HFFc6 (cell line): ENCODE data around the gene CAMKK1. TPM values are rescaled to one million over a fixed set of nuclear protein-coding genes. Genes with fewer than 3 reads are reported as not detected.

Experiments used
- DNase-seq: peaks from one replicate; pipeline ENCODE4 v3.0.0-alpha.2; 2018
- H3K27ac Mint-ChIP-seq: 2 replicates; pipeline ENCODE4 v1.8.0; 2020; ENCODE audit warnings: mild to moderate bottlenecking, mixed read lengths
- H3K27me3 Mint-ChIP-seq: 2 replicates; pipeline ENCODE4 v1.8.0; 2021; ENCODE audit warnings: mild to moderate bottlenecking, moderate library complexity, mixed read lengths; ENCODE audit not compliant: insufficient read depth
- H3K36me3 Mint-ChIP-seq: 2 replicates; pipeline ENCODE4 v1.8.0; 2021; ENCODE audit warnings: low read depth, mixed read lengths
- H3K4me1 Mint-ChIP-seq: 2 replicates; pipeline ENCODE4 v1.8.0; 2020; ENCODE audit warnings: low read depth, mixed read lengths
- H3K4me3 Mint-ChIP-seq: 2 replicates; pipeline ENCODE4 v1.8.0; 2020; ENCODE audit warnings: mild to moderate bottlenecking, moderate library complexity, mixed read lengths
- H3K9me3 Mint-ChIP-seq: 2 replicates; pipeline ENCODE4 v1.8.0; 2020; ENCODE audit warnings: mild to moderate bottlenecking, mixed read lengths
- total RNA-seq, 6 experiments: library from RNA; stranded (reverse); fragmentation: NEBNext Ultra II Directional; extraction: Animal tissue kit (Norgen Biotek cat#: 25700); gene quantifications; 2 replicates in 1 of 6; 3 replicates in 5 of 6; pipeline ENCODE4 v1.2.3, GENCODE V29; 2021
- TF ChIP-seq, protein P1 (sequence below): fragments of 200-600 bp; sonication (generic); IDR thresholded peaks from 2 replicates; pipeline ENCODE4 v1.5.0; 2021; ENCODE audit warnings: antibody characterized with exemption, mild to moderate bottlenecking

CAMKK1 gene
- total RNA-seq, 6 experiments from 2014 or later: 5.4 to 6.9 (median 6.0) TPM

DNA sequence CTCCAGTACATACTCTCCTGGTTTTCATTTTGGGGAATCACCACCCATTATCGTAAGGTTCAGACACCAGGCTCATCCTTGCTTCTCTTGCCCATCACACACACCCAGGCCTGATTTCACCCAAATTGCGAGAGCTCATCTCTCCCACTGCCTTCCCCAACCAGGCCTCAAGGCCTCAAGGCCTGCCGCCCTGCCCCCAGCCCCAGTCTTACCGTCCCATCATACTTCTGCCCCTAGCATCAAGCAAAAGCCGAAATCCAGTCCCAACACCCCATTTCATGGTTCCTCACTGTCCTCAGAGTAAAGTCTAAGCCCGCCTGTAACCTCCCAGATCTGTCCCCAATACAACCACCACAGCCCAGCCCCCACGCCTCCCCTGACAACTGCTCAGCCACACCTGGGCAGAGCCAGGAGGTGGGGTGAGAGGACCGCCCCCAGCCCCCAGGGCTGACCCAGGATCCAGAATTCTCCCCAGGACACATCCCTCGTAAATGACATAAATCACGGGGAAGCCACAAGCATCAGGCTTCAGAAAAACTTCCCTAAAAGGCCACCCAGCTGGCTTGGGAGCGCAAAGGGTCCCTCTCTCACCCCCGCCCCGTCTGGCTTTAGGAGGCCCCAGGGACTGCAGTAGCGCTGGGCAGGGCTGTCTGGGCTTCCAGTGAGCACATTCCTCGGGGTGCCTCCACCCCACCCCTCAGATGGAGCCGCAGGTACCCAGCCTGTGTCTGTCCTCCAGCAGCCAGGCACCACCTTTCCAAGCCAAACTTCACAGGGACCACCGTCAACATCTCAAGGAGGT is 33.0 kb upstream of the CAMKK1 start:
- TF ChIP-seq, protein P1, sequence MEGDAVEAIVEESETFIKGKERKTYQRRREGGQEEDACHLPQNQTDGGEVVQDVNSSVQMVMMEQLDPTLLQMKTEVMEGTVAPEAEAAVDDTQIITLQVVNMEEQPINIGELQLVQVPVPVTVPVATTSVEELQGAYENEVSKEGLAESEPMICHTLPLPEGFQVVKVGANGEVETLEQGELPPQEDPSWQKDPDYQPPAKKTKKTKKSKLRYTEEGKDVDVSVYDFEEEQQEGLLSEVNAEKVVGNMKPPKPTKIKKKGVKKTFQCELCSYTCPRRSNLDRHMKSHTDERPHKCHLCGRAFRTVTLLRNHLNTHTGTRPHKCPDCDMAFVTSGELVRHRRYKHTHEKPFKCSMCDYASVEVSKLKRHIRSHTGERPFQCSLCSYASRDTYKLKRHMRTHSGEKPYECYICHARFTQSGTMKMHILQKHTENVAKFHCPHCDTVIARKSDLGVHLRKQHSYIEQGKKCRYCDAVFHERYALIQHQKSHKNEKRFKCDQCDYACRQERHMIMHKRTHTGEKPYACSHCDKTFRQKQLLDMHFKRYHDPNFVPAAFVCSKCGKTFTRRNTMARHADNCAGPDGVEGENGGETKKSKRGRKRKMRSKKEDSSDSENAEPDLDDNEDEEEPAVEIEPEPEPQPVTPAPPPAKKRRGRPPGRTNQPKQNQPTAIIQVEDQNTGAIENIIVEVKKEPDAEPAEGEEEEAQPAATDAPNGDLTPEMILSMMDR: no peak
- no peak overlapping the region for H3K4me3 Mint-ChIP-seq
- H3K9me3 Mint-ChIP-seq: no peaks in the 10 kb centered on the region
- no peaks in the 10 kb centered on the region for H3K4me1 Mint-ChIP-seq
- H3K36me3 Mint-ChIP-seq: no peaks in the 10 kb centered on the region
- DNase-seq: no peak
- no peak overlapping the region for H3K27ac Mint-ChIP-seq
- peaks cover 16% of the 10 kb centered on the region for H3K27me3 Mint-ChIP-seq

DNA sequence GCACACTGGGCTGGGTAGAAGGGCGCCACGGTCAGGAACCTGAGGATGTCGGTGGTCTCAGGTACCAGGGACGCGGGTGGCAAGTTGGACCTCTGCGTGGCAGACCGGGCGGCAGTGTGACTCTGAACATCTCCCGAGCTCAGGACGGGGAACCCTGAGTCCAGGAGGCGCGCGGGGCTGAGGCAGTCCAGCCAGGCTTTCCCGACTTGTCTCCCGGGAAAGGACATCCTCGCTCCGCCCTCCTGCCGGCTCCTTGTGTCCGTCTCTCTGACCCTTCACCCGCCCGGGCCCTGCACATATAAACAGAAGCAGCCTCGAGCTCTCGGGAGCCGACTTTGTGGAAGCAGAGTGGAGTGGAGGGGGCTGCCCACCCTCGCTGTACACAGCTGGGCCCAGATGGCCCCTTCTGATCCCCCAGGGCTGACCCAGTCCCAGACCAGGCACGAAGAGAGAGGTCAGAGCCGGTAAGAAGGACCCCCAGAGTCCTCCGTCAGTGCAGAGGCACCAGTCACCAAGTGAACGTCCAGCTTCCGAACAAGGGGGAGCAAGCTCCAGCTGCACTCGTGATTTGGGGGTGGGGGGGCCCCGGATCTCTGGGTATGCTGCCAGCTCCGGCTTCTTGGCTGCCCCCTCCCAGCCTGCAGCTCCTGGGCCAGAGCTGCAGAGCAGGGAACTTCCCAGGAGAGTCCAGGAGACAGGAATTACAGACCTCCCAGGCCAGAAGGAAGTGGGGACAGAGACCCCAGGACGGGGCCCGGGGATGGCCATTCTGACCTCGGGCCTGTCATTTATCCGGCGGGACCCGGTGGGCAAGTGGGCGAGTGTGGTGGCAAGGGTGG is 31.9 kb upstream of the CAMKK1 start:
- H3K27ac Mint-ChIP-seq: no peak overlapping the region
- H3K36me3 Mint-ChIP-seq: no peaks in the 10 kb centered on the region
- TF ChIP-seq, protein P1: no peak
- no peaks in the 10 kb centered on the region for H3K9me3 Mint-ChIP-seq
- peaks cover 19% of the 10 kb centered on the region for H3K27me3 Mint-ChIP-seq
- no peaks in the 10 kb centered on the region for H3K4me1 Mint-ChIP-seq
- no peak for DNase-seq
- H3K4me3 Mint-ChIP-seq: no peak overlapping the region

DNA sequence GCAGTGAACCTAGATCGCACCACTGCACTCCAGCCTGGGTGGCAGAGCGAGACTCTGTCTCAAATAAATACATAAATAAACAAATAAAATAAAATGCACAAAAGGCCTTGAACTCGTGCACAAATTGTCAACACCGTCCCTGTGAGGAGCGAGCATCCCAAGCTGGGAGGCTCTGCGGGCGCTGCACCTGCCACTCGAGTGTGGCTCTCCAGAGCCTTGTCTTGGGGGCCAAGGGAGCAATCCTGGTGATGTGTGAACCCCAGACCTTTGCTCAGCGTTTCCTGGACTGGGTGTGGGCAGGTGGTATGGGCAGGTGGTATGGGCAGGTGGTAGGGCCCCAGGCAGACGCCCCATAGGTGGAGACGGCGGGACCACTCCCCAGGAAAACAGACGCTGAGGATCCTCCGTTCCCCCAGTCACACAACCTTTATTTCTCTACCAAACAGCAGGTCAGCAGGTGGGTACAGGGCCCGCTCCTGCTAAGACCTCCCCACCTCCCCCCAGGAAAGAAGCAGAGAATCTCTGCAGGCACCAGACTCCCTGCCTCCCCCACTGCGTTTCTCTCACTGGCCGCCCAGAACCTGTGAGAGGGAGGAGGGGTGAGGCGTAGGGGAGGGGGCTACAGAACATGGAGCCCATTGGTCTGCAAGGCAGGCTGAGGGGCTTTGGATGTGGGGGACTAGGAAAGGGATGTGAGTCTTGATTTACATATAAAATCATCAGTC is 30.8 kb upstream of the CAMKK1 start:
- H3K27me3 Mint-ChIP-seq: peaks cover 19% of the 10 kb centered on the region
- no peak overlapping the region for H3K27ac Mint-ChIP-seq
- no peak overlapping the region for H3K4me3 Mint-ChIP-seq
- no peaks in the 10 kb centered on the region for H3K36me3 Mint-ChIP-seq
- H3K9me3 Mint-ChIP-seq: no peaks in the 10 kb centered on the region
- TF ChIP-seq, protein P1: no peak
- DNase-seq: no peak
- H3K4me1 Mint-ChIP-seq: no peaks in the 10 kb centered on the region

DNA sequence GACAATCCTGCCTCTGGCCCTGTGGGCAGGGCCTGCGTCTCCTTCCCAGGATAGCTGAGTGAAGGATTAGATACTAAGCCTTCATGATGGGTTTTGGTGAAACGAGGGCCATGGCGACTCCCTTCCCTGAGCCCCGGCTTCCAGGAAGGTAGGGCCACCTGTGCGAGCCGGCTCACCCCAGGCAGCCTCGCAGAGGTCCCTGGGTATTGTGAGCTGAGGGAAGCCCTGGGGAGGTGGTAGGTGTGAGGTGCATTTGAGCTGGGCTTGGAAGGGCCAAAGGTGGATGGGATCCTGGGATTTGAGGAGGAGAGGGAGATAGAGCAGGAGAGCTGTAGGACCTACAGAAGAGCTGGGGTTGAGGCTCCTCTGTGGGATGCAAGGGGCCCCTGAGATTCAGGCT is 29.9 kb upstream of the CAMKK1 start:
- TF ChIP-seq, protein P1: no peak
- Mint-ChIP-seq H3K27ac (no peak overlapping the region), H3K4me1 (no peaks in the 10 kb centered on the region), H3K4me3 (no peak overlapping the region), H3K36me3 (no peaks in the 10 kb centered on the region), H3K27me3 (peaks cover 19% of the 10 kb centered on the region), H3K9me3 (no peaks in the 10 kb centered on the region)
- no peak for DNase-seq

DNA sequence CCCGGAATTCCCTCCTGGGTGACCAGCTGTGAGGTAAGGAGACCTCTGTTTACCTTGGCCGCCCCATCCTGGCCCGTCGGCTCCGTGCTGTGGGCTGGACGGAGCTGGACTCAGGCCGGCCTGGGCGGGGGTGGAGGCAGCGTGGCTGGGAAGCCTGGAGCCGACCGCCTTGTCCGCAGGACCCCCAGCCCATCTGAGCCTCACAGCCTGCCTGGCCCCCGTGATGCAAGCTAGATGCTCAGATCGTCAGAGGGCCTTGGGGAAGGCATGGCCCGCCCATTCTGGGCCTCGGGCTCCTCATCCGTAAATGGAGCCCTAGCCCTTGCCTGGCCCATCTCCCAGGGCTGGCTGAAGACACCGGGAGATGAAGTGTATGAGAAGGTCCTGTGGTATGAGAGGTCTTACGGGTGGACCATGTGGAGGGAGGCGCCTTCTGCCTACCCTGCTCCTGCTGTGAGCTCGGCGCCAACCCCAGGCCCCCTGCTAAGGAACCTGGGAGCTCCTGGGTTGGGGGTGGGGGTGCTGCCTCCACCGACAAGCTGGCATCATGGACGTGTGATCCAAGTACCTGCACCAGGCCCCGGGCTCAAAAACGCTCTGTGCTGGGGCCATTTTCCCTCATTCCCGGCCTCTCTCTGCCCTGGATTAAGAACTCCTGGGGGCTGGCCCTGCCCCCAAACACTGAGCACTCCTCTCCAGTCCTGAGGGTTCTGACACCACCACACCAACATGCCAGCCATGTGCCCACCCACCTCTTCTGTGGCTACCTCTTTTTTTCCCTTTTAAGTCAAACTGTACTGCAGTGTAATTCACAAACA is 28.9 kb upstream of the CAMKK1 start:
- Mint-ChIP-seq H3K27ac (no peak overlapping the region), H3K27me3 (peaks cover 14% of the 10 kb centered on the region), H3K4me3 (no peak overlapping the region), H3K9me3 (no peaks in the 10 kb centered on the region), H3K36me3 (no peaks in the 10 kb centered on the region), H3K4me1 (no peaks in the 10 kb centered on the region)
- TF ChIP-seq, protein P1: no peak
- no peak for DNase-seq
